SK-N-SH (cell line): ENCODE data around the gene TDRD5.

Experiments
- EP300 ChIP-seq, 2 experiments: IDR thresholded peaks; 2 replicates each; pipeline versions ENCODE4 v1.4.0 to v1.6.1; 2012; ENCODE audit warnings: borderline replicate concordance in 1 of 2, low read depth in 1 of 2, low read length in 1 of 2
- GABPA ChIP-seq: IDR thresholded peaks from 2 replicates; pipeline ENCODE4 v1.4.0; 2012; ENCODE audit warnings: low read depth, mild to moderate bottlenecking
- GATA2 ChIP-seq: sonication (generic); formaldehyde crosslinking; IDR thresholded peaks from 2 replicates; pipeline ENCODE4 v1.5.0; 2020; ENCODE audit warnings: mild to moderate bottlenecking, missing genetic modification reagents
- JUND ChIP-seq: IDR thresholded peaks from 2 replicates; pipeline ENCODE4 v1.4.0; 2012
- MEF2A ChIP-seq: IDR thresholded peaks from 2 replicates; pipeline ENCODE4 v1.4.0; 2012; ENCODE audit warnings: low read depth, borderline replicate concordance
- POLR2AphosphoS5 ChIP-seq: IDR thresholded peaks from 2 replicates; pipeline ENCODE4 v1.6.1; 2012; ENCODE audit warnings: low read depth, low read length
- RAD21 ChIP-seq: IDR thresholded peaks from 2 replicates; pipeline ENCODE4 v1.6.1; 2012; ENCODE audit warnings: mild to moderate bottlenecking, low read length
- SIN3A ChIP-seq: IDR thresholded peaks from 2 replicates; pipeline ENCODE4 v1.6.1; 2012; ENCODE audit warnings: low read depth, mild to moderate bottlenecking, low read length, moderate library complexity, borderline replicate concordance
- SMC3 ChIP-seq: IDR thresholded peaks from 2 replicates; pipeline ENCODE4 v1.6.1; 2012; ENCODE audit warnings: low read depth, low read length, improper control_type of control experiment
- TAF1 ChIP-seq: IDR thresholded peaks from 2 replicates; pipeline ENCODE4 v1.6.1; 2012; ENCODE audit warnings: low read depth, mild to moderate bottlenecking, low read length, moderate library complexity, borderline replicate concordance
- TEAD4 ChIP-seq: IDR thresholded peaks from 2 replicates; pipeline ENCODE4 v1.4.0; 2012; ENCODE audit warnings: mild to moderate bottlenecking, borderline replicate concordance; ENCODE audit not compliant: insufficient read depth
- TF ChIP-seq, protein P1 (sequence below): fragments of 200-600 bp; sonication (generic); IDR thresholded peaks from 2 replicates; pipeline ENCODE4 v1.6.1; 2017; ENCODE audit warnings: antibody characterized with exemption, mild to moderate bottlenecking, moderate library complexity
- TF ChIP-seq, protein P2 (sequence below): IDR thresholded peaks from 2 replicates; pipeline ENCODE4 v1.4.0; 2012; ENCODE audit warnings: low read depth
- TF ChIP-seq, protein P3 (sequence below): IDR thresholded peaks from 2 replicates; pipeline ENCODE4 v1.6.1; 2012; ENCODE audit warnings: mild to moderate bottlenecking, low read depth, low read length, moderate library complexity

DNA sequence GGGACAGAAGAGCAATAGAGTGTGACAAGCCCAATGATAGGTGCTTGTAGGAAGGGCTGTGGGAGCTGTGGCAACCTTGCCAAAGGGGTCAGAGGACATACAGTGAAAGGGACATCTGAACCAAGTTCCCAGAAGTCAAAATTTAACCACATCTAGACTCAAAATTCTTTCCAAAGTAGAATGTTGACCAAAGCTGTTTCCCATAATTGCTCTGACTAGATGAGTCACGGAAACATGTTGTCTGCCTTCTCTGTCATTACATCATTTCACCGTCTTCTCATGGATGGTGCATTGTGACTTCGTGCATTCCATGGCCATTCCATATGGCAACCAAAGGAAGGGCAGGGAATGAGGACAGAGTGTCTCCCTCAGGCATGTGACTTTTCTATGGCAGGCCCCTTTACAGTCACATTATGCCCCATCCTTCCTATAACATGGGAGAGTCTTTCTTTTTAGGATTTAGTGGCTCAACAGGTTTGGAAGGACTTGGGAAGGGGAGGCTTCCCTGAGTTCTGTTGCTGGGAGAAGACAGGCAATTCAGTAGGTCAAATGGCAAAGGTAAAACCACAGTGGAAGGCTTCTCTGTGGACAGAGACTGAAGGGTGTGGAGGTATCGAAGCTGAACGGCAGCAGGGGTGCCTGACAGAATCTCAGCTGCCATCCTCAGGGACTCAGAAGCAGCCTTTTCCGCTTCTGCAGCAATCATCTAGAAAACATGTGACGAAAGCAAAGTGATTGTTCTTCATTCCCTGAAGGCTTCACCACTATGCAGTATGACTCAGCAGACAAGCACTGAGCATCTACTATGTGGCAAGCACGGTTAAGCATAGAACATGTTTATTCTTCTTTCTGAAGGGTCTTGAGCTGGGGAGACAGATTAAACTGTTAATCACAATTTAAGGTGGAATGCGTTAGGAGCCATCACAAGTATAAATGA is 40.6 kb upstream of the TDRD5 start:
- TF ChIP-seq JUND: no peak
- TF ChIP-seq, protein P1, sequence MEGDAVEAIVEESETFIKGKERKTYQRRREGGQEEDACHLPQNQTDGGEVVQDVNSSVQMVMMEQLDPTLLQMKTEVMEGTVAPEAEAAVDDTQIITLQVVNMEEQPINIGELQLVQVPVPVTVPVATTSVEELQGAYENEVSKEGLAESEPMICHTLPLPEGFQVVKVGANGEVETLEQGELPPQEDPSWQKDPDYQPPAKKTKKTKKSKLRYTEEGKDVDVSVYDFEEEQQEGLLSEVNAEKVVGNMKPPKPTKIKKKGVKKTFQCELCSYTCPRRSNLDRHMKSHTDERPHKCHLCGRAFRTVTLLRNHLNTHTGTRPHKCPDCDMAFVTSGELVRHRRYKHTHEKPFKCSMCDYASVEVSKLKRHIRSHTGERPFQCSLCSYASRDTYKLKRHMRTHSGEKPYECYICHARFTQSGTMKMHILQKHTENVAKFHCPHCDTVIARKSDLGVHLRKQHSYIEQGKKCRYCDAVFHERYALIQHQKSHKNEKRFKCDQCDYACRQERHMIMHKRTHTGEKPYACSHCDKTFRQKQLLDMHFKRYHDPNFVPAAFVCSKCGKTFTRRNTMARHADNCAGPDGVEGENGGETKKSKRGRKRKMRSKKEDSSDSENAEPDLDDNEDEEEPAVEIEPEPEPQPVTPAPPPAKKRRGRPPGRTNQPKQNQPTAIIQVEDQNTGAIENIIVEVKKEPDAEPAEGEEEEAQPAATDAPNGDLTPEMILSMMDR: no peak
- no peak for TF ChIP-seq TEAD4
- TF ChIP-seq SIN3A: no peak
- TF ChIP-seq RAD21: no peak
- TF ChIP-seq EP300 (IDR thresholded peaks at IDR 0.05; ENCODE audit: borderline replicate concordance in 1 of 2, low read depth in 1 of 2, low read length in 1 of 2): no peak
- TF ChIP-seq POLR2AphosphoS5: no peak
- no peak for TF ChIP-seq GABPA
- TF ChIP-seq GATA2 (CRISPR knock-in tag): no peak
- TF ChIP-seq, protein P2, sequence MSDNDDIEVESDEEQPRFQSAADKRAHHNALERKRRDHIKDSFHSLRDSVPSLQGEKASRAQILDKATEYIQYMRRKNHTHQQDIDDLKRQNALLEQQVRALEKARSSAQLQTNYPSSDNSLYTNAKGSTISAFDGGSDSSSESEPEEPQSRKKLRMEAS: no peak
- no peak for TF ChIP-seq TAF1
- TF ChIP-seq, protein P3, sequence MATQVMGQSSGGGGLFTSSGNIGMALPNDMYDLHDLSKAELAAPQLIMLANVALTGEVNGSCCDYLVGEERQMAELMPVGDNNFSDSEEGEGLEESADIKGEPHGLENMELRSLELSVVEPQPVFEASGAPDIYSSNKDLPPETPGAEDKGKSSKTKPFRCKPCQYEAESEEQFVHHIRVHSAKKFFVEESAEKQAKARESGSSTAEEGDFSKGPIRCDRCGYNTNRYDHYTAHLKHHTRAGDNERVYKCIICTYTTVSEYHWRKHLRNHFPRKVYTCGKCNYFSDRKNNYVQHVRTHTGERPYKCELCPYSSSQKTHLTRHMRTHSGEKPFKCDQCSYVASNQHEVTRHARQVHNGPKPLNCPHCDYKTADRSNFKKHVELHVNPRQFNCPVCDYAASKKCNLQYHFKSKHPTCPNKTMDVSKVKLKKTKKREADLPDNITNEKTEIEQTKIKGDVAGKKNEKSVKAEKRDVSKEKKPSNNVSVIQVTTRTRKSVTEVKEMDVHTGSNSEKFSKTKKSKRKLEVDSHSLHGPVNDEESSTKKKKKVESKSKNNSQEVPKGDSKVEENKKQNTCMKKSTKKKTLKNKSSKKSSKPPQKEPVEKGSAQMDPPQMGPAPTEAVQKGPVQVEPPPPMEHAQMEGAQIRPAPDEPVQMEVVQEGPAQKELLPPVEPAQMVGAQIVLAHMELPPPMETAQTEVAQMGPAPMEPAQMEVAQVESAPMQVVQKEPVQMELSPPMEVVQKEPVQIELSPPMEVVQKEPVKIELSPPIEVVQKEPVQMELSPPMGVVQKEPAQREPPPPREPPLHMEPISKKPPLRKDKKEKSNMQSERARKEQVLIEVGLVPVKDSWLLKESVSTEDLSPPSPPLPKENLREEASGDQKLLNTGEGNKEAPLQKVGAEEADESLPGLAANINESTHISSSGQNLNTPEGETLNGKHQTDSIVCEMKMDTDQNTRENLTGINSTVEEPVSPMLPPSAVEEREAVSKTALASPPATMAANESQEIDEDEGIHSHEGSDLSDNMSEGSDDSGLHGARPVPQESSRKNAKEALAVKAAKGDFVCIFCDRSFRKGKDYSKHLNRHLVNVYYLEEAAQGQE: no peak
- no peak for TF ChIP-seq SMC3
- TF ChIP-seq MEF2A: no peak
